Keratinocyte (primary cell): ENCODE results near the gene STON2. TPM values are rescaled to one million over a fixed set of nuclear protein-coding genes. Genes with fewer than 3 reads are reported as not detected.
A peak's percentile ranks its signal among the peaks of the same experiment; 100 is the strongest.

Source experiments
- DNase-seq: peaks from one replicate; pipeline ENCODE4 v3.0.0-alpha.2; 2011; ENCODE audit warnings: low read depth, missing footprints, low spot score
- FAIRE-seq: peaks from 2 replicates; lab custom pipeline; 2011; peaks lifted over from hg19 to GRCh38; lab: Jason Lieb, UNC
- H2AFZ ChIP-seq: 2 replicates; pipeline ENCODE4 v1.6.0; 2012; ENCODE audit warnings: low read length, control low read depth, inconsistent platforms; ENCODE audit not compliant: control insufficient read depth
- H3K27ac ChIP-seq: 2 replicates; pipeline ENCODE4 v1.5.1; 2011; ENCODE audit warnings: low read length; ENCODE audit not compliant: control insufficient read depth, insufficient read depth
- H3K27me3 ChIP-seq: 3 replicates; pipeline ENCODE4 v1.6.0; 2011; ENCODE audit warnings: low read length; ENCODE audit not compliant: control insufficient read depth, insufficient read depth; ENCODE audit errors: extremely low read depth
- H3K36me3 ChIP-seq, 2 experiments: 2 replicates in 1 of 2; 3 replicates in 1 of 2; pipeline ENCODE4 v1.5.1; 2011; ENCODE audit warnings: low read length in 2 of 2, mild to moderate bottlenecking in 1 of 2; ENCODE audit not compliant: control insufficient read depth in 2 of 2, insufficient read depth in 2 of 2; ENCODE audit errors: extremely low read depth in 1 of 2
- H3K4me1 ChIP-seq: 3 replicates; pipeline ENCODE4 v1.5.1; 2011; ENCODE audit warnings: low read length; ENCODE audit not compliant: control insufficient read depth, insufficient read depth; ENCODE audit errors: extremely low read depth
- H3K4me2 ChIP-seq: 3 replicates; pipeline ENCODE4 v1.6.0; 2011; ENCODE audit warnings: low read depth, low read length; ENCODE audit not compliant: control insufficient read depth, insufficient read depth; ENCODE audit errors: extremely low read depth
- H3K4me3 ChIP-seq, 3 experiments: fragments of 200-600 bp in 1 of 3; sonication (generic) in 1 of 3; 2 replicates in 2 of 3; 3 replicates in 1 of 3; pipeline ENCODE4 v1.5.1; 2011 to 2016; ENCODE audit warnings: low read length in 3 of 3, mild to moderate bottlenecking in 3 of 3, control low read depth in 2 of 3, inconsistent platforms in 1 of 3, low read depth in 1 of 3, mixed read lengths in 1 of 3, mixed run types in 1 of 3, moderate library complexity in 1 of 3; ENCODE audit not compliant: control insufficient read depth in 2 of 3, insufficient read depth in 2 of 3; ENCODE audit errors: extremely low read depth in 1 of 3
- H3K79me2 ChIP-seq: 2 replicates; pipeline ENCODE4 v1.6.0; 2012; ENCODE audit warnings: low read length; ENCODE audit not compliant: control insufficient read depth, insufficient read depth
- H3K9ac ChIP-seq: 3 replicates; pipeline ENCODE4 v1.6.0; 2011; ENCODE audit warnings: low read length; ENCODE audit not compliant: control insufficient read depth, insufficient read depth; ENCODE audit errors: extremely low read depth
- H3K9me1 ChIP-seq: 3 replicates; pipeline ENCODE4 v1.6.0; 2011; ENCODE audit warnings: low read length; ENCODE audit not compliant: control insufficient read depth, insufficient read depth; ENCODE audit errors: extremely low read depth
- H3K9me3 ChIP-seq: 2 replicates; pipeline ENCODE4 v1.5.1; 2012; ENCODE audit warnings: low read depth, low read length; ENCODE audit not compliant: control insufficient read depth
- H4K20me1 ChIP-seq: 3 replicates; pipeline ENCODE4 v1.6.0; 2011; ENCODE audit warnings: low read length; ENCODE audit not compliant: control insufficient read depth, insufficient read depth; ENCODE audit errors: extremely low read depth
- EZH2 ChIP-seq: IDR thresholded peaks from one replicate; pipeline ENCODE4 v1.6.1; 2012; ENCODE audit warnings: inconsistent platforms, mild to moderate bottlenecking, low read length, moderate library complexity
- dilution Hi-C: fragments of 300-500 bp; cut with MboI; formaldehyde crosslinking; loops from one replicate; pipeline ENCODE4 v1.7.0; 2020; ENCODE audit warnings: low sequenced_read_pairs; ENCODE audit not compliant: extremely low pct_ligation_motif_present
- polyA plus RNA-seq, 5 experiments: library from polyadenylated mRNA; depleted of rRNA in 3 of 5; stranded (reverse) in 3 of 5; stranded (forward) in 1 of 5; unstranded in 1 of 5; fragments of >200 nt; gene quantifications; 1 replicate in 1 of 5; 2 replicates in 3 of 5; 3 replicates in 1 of 5; pipeline versions ENCODE4 v1.2.1 to v1.2.3, GENCODE V29; 2011 to 2012; ENCODE audit warnings: missing spikeins in 2 of 5, low read depth in 1 of 5, low replicate concordance in 1 of 5
- TF ChIP-seq, protein P1 (sequence below), 3 experiments: IDR thresholded peaks in 1 of 3; conservative IDR thresholded peaks in 1 of 3; optimal IDR thresholded peaks in 1 of 3; 2 replicates in 2 of 3; 3 replicates in 1 of 3; pipeline versions ENCODE3 to v1.5.1; 2011; ENCODE audit warnings: low read length in 3 of 3, mild to moderate bottlenecking in 3 of 3, moderate library complexity in 2 of 3, control low read depth in 1 of 3, inconsistent platforms in 1 of 3; ENCODE audit not compliant: insufficient read depth in 2 of 3; ENCODE audit errors: extremely low read depth in 1 of 3

STON2 gene
- polyA plus RNA-seq, 1 donor (not counting 4 experiments of a cell fraction or from before 2014, with no cell fraction given), result 82.3 TPM

DNA sequence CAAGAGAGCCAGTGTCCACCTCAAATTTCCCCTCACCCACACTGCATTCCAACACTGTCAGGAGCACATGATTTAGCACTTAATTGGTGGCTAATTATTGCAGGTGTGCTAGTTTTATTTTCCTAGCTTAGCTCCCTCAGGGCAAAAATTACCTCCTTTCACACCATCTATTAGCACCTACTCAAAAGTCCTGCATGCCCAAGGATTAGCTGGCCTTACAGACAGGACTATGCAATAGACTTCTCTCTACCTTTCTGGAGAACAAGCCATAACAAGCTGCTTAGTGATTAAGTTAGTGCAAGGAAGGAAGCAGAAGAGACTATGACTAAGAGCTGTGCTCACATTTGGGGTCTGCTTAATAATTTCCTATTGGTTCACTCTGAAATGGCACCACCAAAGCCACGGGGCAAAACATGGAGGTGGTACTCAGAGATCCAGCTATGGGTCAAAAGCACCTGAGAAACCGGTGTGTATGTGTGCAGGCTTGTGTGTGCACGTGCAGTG lies 69.5 kb downstream of the STON2 start:
- Histone ChIP-seq H3K27ac (peak overlapping the region; percentile 99), H3K9me3 (no peaks in the 10 kb centered on the region), H3K36me3 (no peaks in the 10 kb centered on the region), H4K20me1 (no peaks in the 10 kb centered on the region), H3K9me1 (no peaks in the 10 kb centered on the region), H2AFZ (no peak overlapping the region), H3K4me2 (peak overlapping the region; percentile 88), H3K9ac (peak overlapping the region; percentile 83), H3K4me3 (peak overlapping the region in 2 of 3 experiments; percentile 30 to 56), H3K4me1 (peaks cover 52% of the 10 kb centered on the region), H3K79me2 (peaks cover 5% of the 10 kb centered on the region), H3K27me3 (no peaks in the 10 kb centered on the region)
- dilution Hi-C loops, result no loop called here
- no peak for TF ChIP-seq EZH2
- TF ChIP-seq, protein P1, sequence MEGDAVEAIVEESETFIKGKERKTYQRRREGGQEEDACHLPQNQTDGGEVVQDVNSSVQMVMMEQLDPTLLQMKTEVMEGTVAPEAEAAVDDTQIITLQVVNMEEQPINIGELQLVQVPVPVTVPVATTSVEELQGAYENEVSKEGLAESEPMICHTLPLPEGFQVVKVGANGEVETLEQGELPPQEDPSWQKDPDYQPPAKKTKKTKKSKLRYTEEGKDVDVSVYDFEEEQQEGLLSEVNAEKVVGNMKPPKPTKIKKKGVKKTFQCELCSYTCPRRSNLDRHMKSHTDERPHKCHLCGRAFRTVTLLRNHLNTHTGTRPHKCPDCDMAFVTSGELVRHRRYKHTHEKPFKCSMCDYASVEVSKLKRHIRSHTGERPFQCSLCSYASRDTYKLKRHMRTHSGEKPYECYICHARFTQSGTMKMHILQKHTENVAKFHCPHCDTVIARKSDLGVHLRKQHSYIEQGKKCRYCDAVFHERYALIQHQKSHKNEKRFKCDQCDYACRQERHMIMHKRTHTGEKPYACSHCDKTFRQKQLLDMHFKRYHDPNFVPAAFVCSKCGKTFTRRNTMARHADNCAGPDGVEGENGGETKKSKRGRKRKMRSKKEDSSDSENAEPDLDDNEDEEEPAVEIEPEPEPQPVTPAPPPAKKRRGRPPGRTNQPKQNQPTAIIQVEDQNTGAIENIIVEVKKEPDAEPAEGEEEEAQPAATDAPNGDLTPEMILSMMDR (optimal IDR thresholded peaks at IDR 0.05 in 1 of 3, IDR thresholded peaks at IDR 0.05 in 1 of 3, conservative IDR thresholded peaks at IDR 0.05 in 1 of 3; ENCODE audit: extremely low read depth in 1 of 3, insufficient read depth in 2 of 3, low read length in 3 of 3), result no peak
- FAIRE-seq (peak; percentile 100), DNase-seq (peak; percentile 94)

DNA sequence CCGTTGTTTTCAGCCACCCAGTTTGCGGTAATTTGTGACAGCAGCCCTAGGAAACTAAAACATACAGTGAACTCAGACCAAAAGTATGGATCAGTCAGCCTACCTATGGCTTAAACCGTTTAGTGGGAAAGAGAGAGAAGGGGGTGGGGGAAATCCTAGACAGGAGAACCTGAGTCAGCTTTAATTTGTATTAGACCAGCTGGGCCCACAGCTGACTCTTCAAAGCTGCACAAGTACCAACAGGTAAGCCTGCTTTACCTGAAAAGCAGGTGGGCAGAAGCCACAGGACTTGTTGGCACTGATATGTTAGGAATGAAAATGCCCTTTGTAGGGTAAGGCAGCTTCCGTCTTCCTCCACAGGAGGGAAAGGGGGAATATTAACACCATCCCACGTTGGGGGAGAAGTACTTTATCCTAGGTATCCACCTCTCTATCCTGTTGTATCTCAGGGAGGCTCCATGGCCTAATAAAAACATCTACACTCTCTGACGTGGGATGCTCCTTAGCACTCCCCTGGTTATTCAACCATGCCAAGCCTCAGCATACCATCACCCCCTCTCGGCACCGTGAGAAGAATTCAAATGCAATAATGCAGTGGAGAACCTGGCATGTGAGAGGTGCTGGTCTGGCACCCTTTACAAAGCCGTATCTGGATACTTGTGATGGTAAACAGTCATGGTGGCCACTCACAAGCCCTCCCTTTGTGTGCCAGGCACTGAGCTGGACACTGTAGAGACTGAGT lies 70.3 kb downstream of the STON2 start:
- no peaks in the 10 kb centered on the region for H3K27me3 ChIP-seq
- peak overlapping the region; percentile 88 for H3K4me2 ChIP-seq
- peak; percentile 99 for FAIRE-seq
- no peaks in the 10 kb centered on the region for H3K9me1 ChIP-seq
- no peaks in the 10 kb centered on the region for H4K20me1 ChIP-seq
- H3K36me3 ChIP-seq, result no peaks in the 10 kb centered on the region
- H3K4me3 ChIP-seq, result peak overlapping the region; percentile 1 to 61 (median 56)
- peaks cover 7% of the 10 kb centered on the region for H3K79me2 ChIP-seq
- H2AFZ ChIP-seq, result no peak overlapping the region
- peak; percentile 96 for DNase-seq
- dilution Hi-C loops, result no loop called here
- no peaks in the 10 kb centered on the region for H3K9me3 ChIP-seq
- TF ChIP-seq, protein P1 (optimal IDR thresholded peaks at IDR 0.05 in 1 of 3, IDR thresholded peaks at IDR 0.05 in 1 of 3, conservative IDR thresholded peaks at IDR 0.05 in 1 of 3; ENCODE audit: extremely low read depth in 1 of 3, insufficient read depth in 2 of 3, low read length in 3 of 3), result peak in 1 of 3 experiments; percentile 27
- TF ChIP-seq EZH2, result no peak
- H3K27ac ChIP-seq, result peak overlapping the region; percentile 99
- peaks cover 56% of the 10 kb centered on the region for H3K4me1 ChIP-seq
- H3K9ac ChIP-seq, result peak overlapping the region; percentile 83
